WTC11 (cell line): ENCODE data around the gene ZNF3. TPM values are rescaled to one million over a fixed set of nuclear protein-coding genes. Genes with fewer than 3 reads are reported as not detected.

Experiments
- ATAC-seq: fragments of 200-7000 bp; cut with Tn5 transposase; 2 replicates; pipeline ENCODE4 v1.10.0; 2021; ENCODE audit warnings: mild to moderate bottlenecking, moderate library complexity
- CTCF ChIA-PET: fragments of 300-600 bp; sonication (Branson Sonifier 250); formaldehyde crosslinking; loops from one replicate; lab custom pipeline; 2021; ENCODE audit warnings: antibody characterized with exemption; lab: Charles Lee
- POLR2A ChIA-PET: fragments of 350-600 bp; sonication (Branson Sonifier 250); formaldehyde crosslinking; loops from one replicate; lab custom pipeline; 2021; ENCODE audit warnings: antibody characterized with exemption; lab: Charles Lee
- DNase-seq: peaks from one replicate; pipeline ENCODE4 v3.0.0; 2021; ENCODE audit warnings: low spot score
- H3K27ac Mint-ChIP-seq: 2 replicates; pipeline ENCODE4 v1.8.0; 2021; ENCODE audit warnings: mixed read lengths
- H3K27me3 Mint-ChIP-seq: 2 replicates; pipeline ENCODE4 v1.8.0; 2021; ENCODE audit warnings: low read depth, mild to moderate bottlenecking, moderate library complexity, mixed read lengths
- H3K36me3 Mint-ChIP-seq: 2 replicates; pipeline ENCODE4 v1.8.0; 2021; ENCODE audit warnings: mixed read lengths
- H3K4me1 Mint-ChIP-seq: 2 replicates; pipeline ENCODE4 v1.8.0; 2022; ENCODE audit warnings: mixed read lengths
- H3K4me3 Mint-ChIP-seq: 2 replicates; pipeline ENCODE4 v1.8.0; 2021; ENCODE audit warnings: mild to moderate bottlenecking, moderate library complexity, mixed read lengths
- H3K9me3 Mint-ChIP-seq: 2 replicates; pipeline ENCODE4 v1.8.0; 2021; ENCODE audit warnings: mixed read lengths
- CREM ChIP-seq: sonication (generic); formaldehyde crosslinking; IDR thresholded peaks from 2 replicates; pipeline ENCODE4 v1.8.1; 2022; ENCODE audit warnings: mild to moderate bottlenecking, missing genetic modification reagents, moderate library complexity
- CTCF ChIP-seq: fragments of 200-600 bp; IDR thresholded peaks from 2 replicates; pipeline ENCODE4 v1.8.0; 2022; ENCODE audit warnings: antibody characterized with exemption
- ELF4 ChIP-seq: sonication (generic); formaldehyde crosslinking; IDR thresholded peaks from 2 replicates; pipeline ENCODE4 v1.8.1; 2022; ENCODE audit warnings: low read depth, mild to moderate bottlenecking, moderate library complexity, missing genetic modification reagents
- FOXP1 ChIP-seq: sonication (generic); formaldehyde crosslinking; IDR thresholded peaks from 2 replicates; pipeline ENCODE4 v1.8.0; 2022; ENCODE audit warnings: missing genetic modification reagents, mild to moderate bottlenecking, moderate library complexity, borderline replicate concordance
- KAT7 ChIP-seq: sonication (generic); formaldehyde crosslinking; IDR thresholded peaks from 2 replicates; pipeline ENCODE4 v1.8.1; 2023; ENCODE audit warnings: missing genetic modification reagents, mild to moderate bottlenecking, borderline replicate concordance
- MLX ChIP-seq: sonication (generic); formaldehyde crosslinking; IDR thresholded peaks from 2 replicates; pipeline ENCODE4 v1.8.1; 2023; ENCODE audit warnings: mild to moderate bottlenecking, missing genetic modification reagents, moderate library complexity
- MXD4 ChIP-seq: fragments of 250-450 bp; sonication (Bioruptor Pico); IDR thresholded peaks from 2 replicates; pipeline ENCODE4 v1.8.0; 2021; ENCODE audit warnings: mild to moderate bottlenecking, moderate library complexity, borderline replicate concordance
- NFE2L1 ChIP-seq: sonication (generic); formaldehyde crosslinking; IDR thresholded peaks from 2 replicates; pipeline ENCODE4 v1.8.1; 2023; ENCODE audit warnings: missing genetic modification reagents
- OVOL2 ChIP-seq: fragments of 250-450 bp; sonication (Bioruptor Pico); IDR thresholded peaks from 2 replicates; pipeline ENCODE4 v1.9.0; 2021; ENCODE audit warnings: mild to moderate bottlenecking, borderline replicate concordance
- PREB ChIP-seq: sonication (generic); formaldehyde crosslinking; IDR thresholded peaks from 2 replicates; pipeline ENCODE4 v1.8.1; 2022; ENCODE audit warnings: mild to moderate bottlenecking, missing genetic modification reagents, moderate library complexity, borderline replicate concordance
- SP1 ChIP-seq: sonication (generic); formaldehyde crosslinking; conservative IDR thresholded peaks from 2 replicates; pipeline ENCODE4 v1.8.1; 2022; ENCODE audit warnings: missing genetic modification reagents
- ZNF317 ChIP-seq: sonication (generic); formaldehyde crosslinking; IDR thresholded peaks from 2 replicates; pipeline ENCODE4 v1.8.1; 2023; ENCODE audit warnings: low read depth, mild to moderate bottlenecking, moderate library complexity, missing genetic modification reagents, borderline replicate concordance
- total RNA-seq: library from RNA; stranded (reverse); gene quantifications from 3 replicates; pipeline ENCODE4 v1.2.3, GENCODE V29; 2021
- TF ChIP-seq, protein P1 (sequence below): fragments of 250-450 bp; sonication (Bioruptor Pico); IDR thresholded peaks from 2 replicates; pipeline ENCODE4 v1.9.0; 2021; ENCODE audit warnings: mild to moderate bottlenecking
- TF ChIP-seq, protein P2 (sequence below): sonication (generic); formaldehyde crosslinking; IDR thresholded peaks from 2 replicates; pipeline ENCODE4 v1.8.0; 2022; ENCODE audit warnings: mild to moderate bottlenecking, missing genetic modification reagents
- TF ChIP-seq, protein P3 (sequence below): sonication (generic); formaldehyde crosslinking; IDR thresholded peaks from 2 replicates; pipeline ENCODE4 v1.8.0; 2022; ENCODE audit warnings: missing genetic modification reagents
- TF ChIP-seq, protein P4 (sequence below): sonication (generic); formaldehyde crosslinking; IDR thresholded peaks from 2 replicates; pipeline ENCODE4 v1.8.1; 2023; ENCODE audit warnings: mild to moderate bottlenecking, missing genetic modification reagents

Gene ZNF3
- total RNA-seq, 1 experiment from 2014 or later: 48.3 TPM

- no peaks in the 10 kb centered on the region for H3K9me3 Mint-ChIP-seq
- H3K27ac Mint-ChIP-seq: peak overlapping the region; percentile 58
- no peaks in the 10 kb centered on the region for H3K27me3 Mint-ChIP-seq
- peaks cover 83% of the 10 kb centered on the region for H3K36me3 Mint-ChIP-seq
- ChIA-PET CTCF (no interaction called here), POLR2A (interaction anchor here (0.6 to 1.4 kb wide), 2 partner anchors 11 to 171 kb away, joined by 3 to 5 read pairs; no protein-coding TSS in a partner anchor)
- peaks cover 10% of the 10 kb centered on the region for H3K4me1 Mint-ChIP-seq
- DNase-seq: no peak
- TF ChIP-seq, protein P1, sequence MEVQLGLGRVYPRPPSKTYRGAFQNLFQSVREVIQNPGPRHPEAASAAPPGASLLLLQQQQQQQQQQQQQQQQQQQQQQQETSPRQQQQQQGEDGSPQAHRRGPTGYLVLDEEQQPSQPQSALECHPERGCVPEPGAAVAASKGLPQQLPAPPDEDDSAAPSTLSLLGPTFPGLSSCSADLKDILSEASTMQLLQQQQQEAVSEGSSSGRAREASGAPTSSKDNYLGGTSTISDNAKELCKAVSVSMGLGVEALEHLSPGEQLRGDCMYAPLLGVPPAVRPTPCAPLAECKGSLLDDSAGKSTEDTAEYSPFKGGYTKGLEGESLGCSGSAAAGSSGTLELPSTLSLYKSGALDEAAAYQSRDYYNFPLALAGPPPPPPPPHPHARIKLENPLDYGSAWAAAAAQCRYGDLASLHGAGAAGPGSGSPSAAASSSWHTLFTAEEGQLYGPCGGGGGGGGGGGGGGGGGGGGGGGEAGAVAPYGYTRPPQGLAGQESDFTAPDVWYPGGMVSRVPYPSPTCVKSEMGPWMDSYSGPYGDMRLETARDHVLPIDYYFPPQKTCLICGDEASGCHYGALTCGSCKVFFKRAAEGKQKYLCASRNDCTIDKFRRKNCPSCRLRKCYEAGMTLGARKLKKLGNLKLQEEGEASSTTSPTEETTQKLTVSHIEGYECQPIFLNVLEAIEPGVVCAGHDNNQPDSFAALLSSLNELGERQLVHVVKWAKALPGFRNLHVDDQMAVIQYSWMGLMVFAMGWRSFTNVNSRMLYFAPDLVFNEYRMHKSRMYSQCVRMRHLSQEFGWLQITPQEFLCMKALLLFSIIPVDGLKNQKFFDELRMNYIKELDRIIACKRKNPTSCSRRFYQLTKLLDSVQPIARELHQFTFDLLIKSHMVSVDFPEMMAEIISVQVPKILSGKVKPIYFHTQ (CRISPR knock-in tag): no peak
- no peak for TF ChIP-seq MLX (CRISPR knock-in tag)
- TF ChIP-seq KAT7: no peak
- TF ChIP-seq, protein P2, sequence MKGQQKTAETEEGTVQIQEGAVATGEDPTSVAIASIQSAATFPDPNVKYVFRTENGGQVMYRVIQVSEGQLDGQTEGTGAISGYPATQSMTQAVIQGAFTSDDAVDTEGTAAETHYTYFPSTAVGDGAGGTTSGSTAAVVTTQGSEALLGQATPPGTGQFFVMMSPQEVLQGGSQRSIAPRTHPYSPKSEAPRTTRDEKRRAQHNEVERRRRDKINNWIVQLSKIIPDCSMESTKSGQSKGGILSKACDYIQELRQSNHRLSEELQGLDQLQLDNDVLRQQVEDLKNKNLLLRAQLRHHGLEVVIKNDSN (CRISPR knock-in tag): no peak
- TF ChIP-seq MXD4 (CRISPR knock-in tag): no peak
- TF ChIP-seq NFE2L1 (CRISPR knock-in tag): no peak
- no peak for TF ChIP-seq PREB (CRISPR knock-in tag)
- TF ChIP-seq ELF4: no peak
- TF ChIP-seq CREM (CRISPR knock-in tag): no peak
- no peak for TF ChIP-seq SP1 (CRISPR knock-in tag)
- no peak for TF ChIP-seq OVOL2 (CRISPR knock-in tag)
- TF ChIP-seq CTCF: no peak
- TF ChIP-seq, protein P3, sequence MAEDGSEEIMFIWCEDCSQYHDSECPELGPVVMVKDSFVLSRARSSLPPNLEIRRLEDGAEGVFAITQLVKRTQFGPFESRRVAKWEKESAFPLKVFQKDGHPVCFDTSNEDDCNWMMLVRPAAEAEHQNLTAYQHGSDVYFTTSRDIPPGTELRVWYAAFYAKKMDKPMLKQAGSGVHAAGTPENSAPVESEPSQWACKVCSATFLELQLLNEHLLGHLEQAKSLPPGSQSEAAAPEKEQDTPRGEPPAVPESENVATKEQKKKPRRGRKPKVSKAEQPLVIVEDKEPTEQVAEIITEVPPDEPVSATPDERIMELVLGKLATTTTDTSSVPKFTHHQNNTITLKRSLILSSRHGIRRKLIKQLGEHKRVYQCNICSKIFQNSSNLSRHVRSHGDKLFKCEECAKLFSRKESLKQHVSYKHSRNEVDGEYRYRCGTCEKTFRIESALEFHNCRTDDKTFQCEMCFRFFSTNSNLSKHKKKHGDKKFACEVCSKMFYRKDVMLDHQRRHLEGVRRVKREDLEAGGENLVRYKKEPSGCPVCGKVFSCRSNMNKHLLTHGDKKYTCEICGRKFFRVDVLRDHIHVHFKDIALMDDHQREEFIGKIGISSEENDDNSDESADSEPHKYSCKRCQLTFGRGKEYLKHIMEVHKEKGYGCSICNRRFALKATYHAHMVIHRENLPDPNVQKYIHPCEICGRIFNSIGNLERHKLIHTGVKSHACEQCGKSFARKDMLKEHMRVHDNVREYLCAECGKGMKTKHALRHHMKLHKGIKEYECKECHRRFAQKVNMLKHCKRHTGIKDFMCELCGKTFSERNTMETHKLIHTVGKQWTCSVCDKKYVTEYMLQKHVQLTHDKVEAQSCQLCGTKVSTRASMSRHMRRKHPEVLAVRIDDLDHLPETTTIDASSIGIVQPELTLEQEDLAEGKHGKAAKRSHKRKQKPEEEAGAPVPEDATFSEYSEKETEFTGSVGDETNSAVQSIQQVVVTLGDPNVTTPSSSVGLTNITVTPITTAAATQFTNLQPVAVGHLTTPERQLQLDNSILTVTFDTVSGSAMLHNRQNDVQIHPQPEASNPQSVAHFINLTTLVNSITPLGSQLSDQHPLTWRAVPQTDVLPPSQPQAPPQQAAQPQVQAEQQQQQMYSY (CRISPR knock-in tag): no peak
- no peak for TF ChIP-seq FOXP1 (CRISPR knock-in tag)
- TF ChIP-seq, protein P4, sequence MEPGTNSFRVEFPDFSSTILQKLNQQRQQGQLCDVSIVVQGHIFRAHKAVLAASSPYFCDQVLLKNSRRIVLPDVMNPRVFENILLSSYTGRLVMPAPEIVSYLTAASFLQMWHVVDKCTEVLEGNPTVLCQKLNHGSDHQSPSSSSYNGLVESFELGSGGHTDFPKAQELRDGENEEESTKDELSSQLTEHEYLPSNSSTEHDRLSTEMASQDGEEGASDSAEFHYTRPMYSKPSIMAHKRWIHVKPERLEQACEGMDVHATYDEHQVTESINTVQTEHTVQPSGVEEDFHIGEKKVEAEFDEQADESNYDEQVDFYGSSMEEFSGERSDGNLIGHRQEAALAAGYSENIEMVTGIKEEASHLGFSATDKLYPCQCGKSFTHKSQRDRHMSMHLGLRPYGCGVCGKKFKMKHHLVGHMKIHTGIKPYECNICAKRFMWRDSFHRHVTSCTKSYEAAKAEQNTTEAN (CRISPR knock-in tag): no peak
- TF ChIP-seq ZNF317 (CRISPR knock-in tag): no peak
- no peak overlapping the region for H3K4me3 Mint-ChIP-seq
- ATAC-seq: no peak
Observed at GRCh38 chr7:100093498-100093897, 12.0 kb upstream of the ZNF3 start.
